Measurements from ENCODE around the gene IL21.

The IL21 gene

DNA sequence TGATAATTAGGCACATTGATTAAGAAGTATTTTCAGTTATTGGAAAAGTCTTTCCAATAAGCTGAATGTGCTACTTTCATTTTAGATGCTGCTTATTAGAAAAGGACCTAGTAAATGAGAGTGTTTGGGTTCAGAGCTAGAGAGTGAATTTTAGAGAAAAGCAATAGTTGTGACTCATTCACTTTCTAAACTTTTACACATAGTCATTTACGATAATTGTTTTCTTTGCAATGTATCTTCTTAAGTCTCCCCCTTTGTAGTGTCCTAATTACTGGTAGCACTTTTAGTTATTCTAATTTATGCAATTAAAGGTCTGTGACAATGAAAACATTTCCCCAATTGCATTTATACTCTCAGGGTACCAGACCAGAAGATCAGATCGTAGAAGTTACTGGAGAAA, 1.3 kb downstream of the IL21 start:
- no peak overlapping the region for H3K4me3 ChIP-seq (ENCODE audit: low read depth in 1 of 2, low read length in 1 of 2)
- no peaks in the 10 kb centered on the region for H3K36me3 ChIP-seq
- H3K4me1 ChIP-seq (ENCODE audit: control insufficient read depth in 1 of 2, insufficient read depth in 1 of 2, low read depth in 1 of 2, low read length in 1 of 2), result no peaks in the 10 kb centered on the region
- no peaks in the 10 kb centered on the region for H3K9me3 ChIP-seq
- no peaks in the 10 kb centered on the region for H3K27me3 ChIP-seq
- TF ChIP-seq, protein P1, sequence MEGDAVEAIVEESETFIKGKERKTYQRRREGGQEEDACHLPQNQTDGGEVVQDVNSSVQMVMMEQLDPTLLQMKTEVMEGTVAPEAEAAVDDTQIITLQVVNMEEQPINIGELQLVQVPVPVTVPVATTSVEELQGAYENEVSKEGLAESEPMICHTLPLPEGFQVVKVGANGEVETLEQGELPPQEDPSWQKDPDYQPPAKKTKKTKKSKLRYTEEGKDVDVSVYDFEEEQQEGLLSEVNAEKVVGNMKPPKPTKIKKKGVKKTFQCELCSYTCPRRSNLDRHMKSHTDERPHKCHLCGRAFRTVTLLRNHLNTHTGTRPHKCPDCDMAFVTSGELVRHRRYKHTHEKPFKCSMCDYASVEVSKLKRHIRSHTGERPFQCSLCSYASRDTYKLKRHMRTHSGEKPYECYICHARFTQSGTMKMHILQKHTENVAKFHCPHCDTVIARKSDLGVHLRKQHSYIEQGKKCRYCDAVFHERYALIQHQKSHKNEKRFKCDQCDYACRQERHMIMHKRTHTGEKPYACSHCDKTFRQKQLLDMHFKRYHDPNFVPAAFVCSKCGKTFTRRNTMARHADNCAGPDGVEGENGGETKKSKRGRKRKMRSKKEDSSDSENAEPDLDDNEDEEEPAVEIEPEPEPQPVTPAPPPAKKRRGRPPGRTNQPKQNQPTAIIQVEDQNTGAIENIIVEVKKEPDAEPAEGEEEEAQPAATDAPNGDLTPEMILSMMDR (IDR thresholded peaks at IDR 0.05), result no peak
- H3K27ac ChIP-seq, result no peak overlapping the region

DNA sequence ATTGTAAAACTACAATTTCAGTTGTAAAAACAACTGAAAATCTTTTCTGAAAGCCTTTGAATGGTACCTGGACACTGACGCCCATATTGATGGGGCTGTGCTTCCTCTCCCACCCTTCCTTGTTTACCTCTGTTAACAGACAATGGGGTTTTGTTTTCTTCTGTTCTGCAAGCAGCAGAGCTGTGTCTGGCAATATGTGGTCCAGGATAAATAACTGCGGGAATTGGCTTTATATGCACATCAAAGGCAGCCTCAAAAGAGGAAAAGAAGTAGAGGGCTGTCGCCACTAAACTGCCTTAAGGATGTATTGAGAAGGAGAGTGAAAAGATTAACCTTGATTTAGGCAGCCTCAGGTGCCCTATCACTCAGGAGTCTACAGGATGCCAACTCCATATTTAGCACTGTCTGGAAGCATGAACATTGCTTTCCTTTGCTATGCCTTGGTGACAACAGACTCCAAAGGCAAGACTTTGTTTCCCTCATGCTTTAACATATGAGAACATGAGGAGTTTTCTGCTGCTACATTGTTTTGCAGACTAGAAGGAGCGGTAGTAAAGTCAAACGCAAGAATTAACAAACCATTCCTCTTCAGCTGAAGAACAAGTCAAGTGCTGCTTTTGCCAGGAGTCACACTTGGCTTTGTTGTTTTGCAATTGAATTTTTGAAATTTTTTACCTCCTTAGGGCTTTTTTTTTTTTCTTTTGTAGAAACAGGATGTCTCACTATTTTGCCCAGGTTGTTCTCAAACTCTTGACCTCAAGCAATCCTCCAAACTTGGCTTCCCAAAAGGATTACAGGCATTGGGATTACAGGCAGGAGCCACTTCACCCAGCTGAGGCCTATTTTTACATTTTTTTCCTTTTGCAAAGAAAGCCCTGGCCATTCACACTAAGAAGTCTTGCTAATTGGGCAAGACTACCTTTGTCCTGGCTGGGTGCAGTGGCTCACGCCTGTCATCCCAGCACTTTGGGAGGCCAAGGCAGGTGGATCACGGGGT, 3.0 kb downstream of the IL21 start:
- TF ChIP-seq, protein P1 (IDR thresholded peaks at IDR 0.05), result no peak
- no peak overlapping the region for H3K27ac ChIP-seq
- no peaks in the 10 kb centered on the region for H3K27me3 ChIP-seq
- H3K4me1 ChIP-seq (ENCODE audit: control insufficient read depth in 1 of 2, insufficient read depth in 1 of 2, low read depth in 1 of 2, low read length in 1 of 2), result no peaks in the 10 kb centered on the region
- H3K9me3 ChIP-seq, result no peaks in the 10 kb centered on the region
- H3K4me3 ChIP-seq (ENCODE audit: low read depth in 1 of 2, low read length in 1 of 2), result no peak overlapping the region
- no peaks in the 10 kb centered on the region for H3K36me3 ChIP-seq

DNA sequence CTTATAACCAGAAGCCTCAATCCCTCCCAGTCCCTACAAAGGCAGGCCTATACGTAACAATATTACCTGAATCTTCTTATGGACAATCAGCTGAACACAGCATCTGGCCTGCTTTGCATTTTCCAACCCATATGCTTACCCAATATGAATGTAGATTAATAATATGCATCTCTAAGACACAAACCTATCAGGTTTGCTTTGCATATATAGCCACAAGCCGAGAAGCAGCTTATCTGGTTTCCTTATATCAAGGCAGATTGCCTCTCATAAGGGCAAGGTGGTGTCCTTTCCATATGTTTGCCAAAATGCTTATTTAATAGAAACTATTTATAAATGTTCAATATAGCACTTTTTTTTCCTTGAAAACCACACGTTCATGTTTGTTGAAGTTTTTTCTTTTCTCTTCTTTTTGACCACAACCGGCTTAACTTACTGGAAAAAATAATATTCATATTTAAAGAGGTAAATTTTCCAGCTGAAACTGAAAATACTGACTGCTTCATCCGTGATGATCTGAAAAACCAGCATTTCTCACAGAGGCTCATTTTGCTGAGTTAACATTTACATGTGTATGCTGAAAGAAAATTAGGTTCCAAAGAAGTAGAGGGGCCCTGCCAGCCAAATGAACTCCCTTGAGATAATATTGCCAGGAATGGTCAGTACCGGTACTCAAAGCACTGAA, 3.8 kb downstream of the IL21 start:
- H3K4me1 ChIP-seq (ENCODE audit: control insufficient read depth in 1 of 2, insufficient read depth in 1 of 2, low read depth in 1 of 2, low read length in 1 of 2), result no peaks in the 10 kb centered on the region
- H3K9me3 ChIP-seq, result no peaks in the 10 kb centered on the region
- no peak overlapping the region for H3K4me3 ChIP-seq (ENCODE audit: low read depth in 1 of 2, low read length in 1 of 2)
- H3K36me3 ChIP-seq, result no peaks in the 10 kb centered on the region
- TF ChIP-seq, protein P1 (IDR thresholded peaks at IDR 0.05), result no peak
- H3K27me3 ChIP-seq, result no peaks in the 10 kb centered on the region
- H3K27ac ChIP-seq, result no peak overlapping the region

DNA sequence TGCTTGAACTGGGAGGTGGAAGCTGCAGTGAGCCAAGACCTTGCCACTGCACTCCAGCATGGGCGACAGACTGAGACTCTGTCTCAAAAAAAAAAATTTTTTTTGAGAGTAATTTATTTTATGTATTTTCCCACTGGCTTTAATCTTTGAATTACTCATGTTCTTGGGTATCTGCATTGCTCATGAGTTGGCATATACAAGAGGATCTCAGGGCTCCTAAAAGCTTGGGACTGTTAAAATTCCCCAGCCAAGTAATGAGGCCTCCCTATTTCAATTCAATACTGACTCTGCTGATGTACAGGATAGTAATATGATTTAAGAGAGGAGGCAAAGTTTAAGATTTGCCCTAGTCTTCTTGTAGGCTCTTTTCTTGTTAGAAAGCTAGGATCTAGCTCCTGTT, 6.2 kb downstream of the IL21 start:
- TF ChIP-seq, protein P1 (IDR thresholded peaks at IDR 0.05), result no peak

DNA sequence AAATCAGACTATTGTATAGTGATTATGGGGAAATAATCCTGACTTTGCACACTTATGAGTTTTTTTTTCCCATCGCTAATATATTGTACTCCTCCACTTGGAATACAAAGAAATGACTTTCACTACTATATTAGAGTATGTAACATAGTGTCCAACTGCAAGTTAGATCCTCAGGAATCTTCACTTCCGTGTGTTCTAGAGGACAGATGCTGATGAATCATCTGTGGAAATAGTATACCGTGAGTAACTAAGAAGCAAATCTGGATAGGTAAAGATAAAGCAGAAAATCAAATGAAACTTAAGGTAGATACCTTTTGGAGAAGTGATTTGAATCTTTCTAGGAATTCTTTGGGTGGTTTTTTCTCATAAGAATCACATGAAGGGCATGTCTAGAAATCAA, 8.3 kb downstream of the IL21 start:
- no peaks in the 10 kb centered on the region for H3K4me1 ChIP-seq (ENCODE audit: control insufficient read depth in 1 of 2, insufficient read depth in 1 of 2, low read depth in 1 of 2, low read length in 1 of 2)
- TF ChIP-seq, protein P1 (IDR thresholded peaks at IDR 0.05), result no peak

More for the DNA sequence above, 6.2 kb downstream of the IL21 start:
- Histone ChIP-seq H3K36me3 (no peaks in the 10 kb centered on the region), H3K4me1 (ENCODE audit: control insufficient read depth in 1 of 2, insufficient read depth in 1 of 2, low read depth in 1 of 2, low read length in 1 of 2) (no peaks in the 10 kb centered on the region), H3K27ac (no peak overlapping the region), H3K27me3 (no peaks in the 10 kb centered on the region), H3K4me3 (ENCODE audit: low read depth in 1 of 2, low read length in 1 of 2) (no peak overlapping the region), H3K9me3 (no peaks in the 10 kb centered on the region)

More for the DNA sequence above, 8.3 kb downstream of the IL21 start:
- Histone ChIP-seq H3K27me3 (no peaks in the 10 kb centered on the region), H3K27ac (no peak overlapping the region), H3K4me3 (ENCODE audit: low read depth in 1 of 2, low read length in 1 of 2) (no peak overlapping the region), H3K36me3 (no peaks in the 10 kb centered on the region), H3K9me3 (no peaks in the 10 kb centered on the region)

All from neutrophil (primary cell).